SK-N-MC (cell line): Measurements from ENCODE around the gene SCART1.

Experiments used
- EZH2 ChIP-seq: fragments of 200-600 bp; sonication (generic); IDR thresholded peaks from one replicate; pipeline ENCODE4 v1.6.1; 2017; ENCODE audit warnings: antibody characterized with exemption
- POLR2AphosphoS5 ChIP-seq: IDR thresholded peaks from 2 replicates; pipeline ENCODE4 v1.6.1; 2012; ENCODE audit warnings: mild to moderate bottlenecking, low read depth, low read length, borderline replicate concordance

DNA sequence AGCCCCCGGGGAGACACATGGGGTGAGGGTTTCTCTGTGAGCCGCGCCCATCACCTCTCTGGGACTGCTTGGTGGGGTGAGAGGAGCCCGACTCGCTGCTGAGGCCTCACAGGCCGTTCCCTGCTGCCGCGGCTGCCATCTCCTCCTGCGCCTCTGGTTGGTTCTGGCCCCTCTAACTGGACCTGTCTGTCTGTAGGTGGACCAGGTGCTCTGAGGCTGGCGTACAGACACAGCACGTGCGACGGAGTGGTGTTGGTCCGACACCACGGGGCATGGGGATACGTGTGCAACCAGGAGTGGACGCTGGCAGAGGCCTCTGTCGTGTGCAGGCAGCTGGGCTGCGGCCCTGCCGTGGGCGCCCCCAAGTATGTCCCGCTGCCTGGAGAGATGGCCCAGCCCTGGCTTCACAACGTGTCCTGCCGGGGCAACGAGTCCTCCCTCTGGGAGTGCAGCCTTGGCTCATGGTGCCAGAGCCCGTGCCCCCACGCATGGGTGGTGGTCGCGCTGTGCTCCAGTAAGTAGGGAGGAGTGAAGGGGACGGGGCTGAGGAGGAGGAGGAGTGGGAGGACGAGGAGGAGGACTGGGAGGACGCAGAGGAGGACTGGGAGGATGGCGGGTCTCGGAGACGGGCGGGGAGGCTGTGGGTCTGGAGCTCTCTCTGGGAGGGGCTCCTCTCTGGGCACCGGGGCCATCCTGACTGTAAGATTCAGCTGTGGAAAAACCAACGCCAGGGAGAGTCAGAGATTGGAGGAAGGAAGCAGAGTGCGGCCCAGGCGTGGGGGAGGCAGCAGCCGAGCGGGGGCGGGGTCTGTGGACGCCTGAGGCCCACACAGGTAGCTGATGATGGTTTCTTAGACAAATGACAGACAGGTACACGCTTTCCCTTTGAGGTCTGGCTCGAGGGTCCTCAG lies 2.6 kb downstream of the SCART1 start:
- no peak for TF ChIP-seq POLR2AphosphoS5
- no peak for TF ChIP-seq EZH2
